Stimulated activated naive B cell treated with anti-CD40 and anti-IgM and Interleukin-4, amounts not matched to agents 10 μg/mL and 1 μg/mL and 100 μg/mL, for 72 hours (primary cell): ENCODE measurements around the gene CALML5.

ENCODE experiments used
- ATAC-seq, 2 donors: fragments of 150-1000 bp; cut with Tn5 transposase; replicated peaks; 2 replicates each; pipeline ENCODE4 v1.10.0; 2021; ENCODE audit warnings: moderate library complexity in 1 of 2
- DNase-seq: peaks from one replicate; pipeline ENCODE4 v3.0.0; 2021
- H3K27ac Mint-ChIP-seq: one replicate; pipeline ENCODE4 v1.8.0; 2022; ENCODE audit warnings: mild to moderate bottlenecking, mixed read lengths
- H3K27me3 Mint-ChIP-seq, 2 donors: one replicate each; pipeline ENCODE4 v1.8.0; 2022; ENCODE audit warnings: mixed read lengths in 2 of 2
- H3K36me3 Mint-ChIP-seq, 2 donors: one replicate each; pipeline ENCODE4 v1.8.0; 2022; ENCODE audit warnings: mixed read lengths in 2 of 2, mild to moderate bottlenecking in 1 of 2
- H3K4me1 Mint-ChIP-seq, 2 donors: one replicate each; pipeline ENCODE4 v1.8.0; 2022; ENCODE audit warnings: mixed read lengths in 2 of 2, mild to moderate bottlenecking in 1 of 2
- H3K4me3 Mint-ChIP-seq, 2 donors: one replicate each; pipeline ENCODE4 v1.8.0; 2022; ENCODE audit warnings: mild to moderate bottlenecking in 2 of 2, mixed read lengths in 2 of 2, moderate library complexity in 1 of 2
- H3K9me3 Mint-ChIP-seq, 2 donors: one replicate each; pipeline ENCODE4 v1.8.0; 2022; ENCODE audit warnings: mixed read lengths in 2 of 2, mild to moderate bottlenecking in 1 of 2

The CALML5 gene

DNA sequence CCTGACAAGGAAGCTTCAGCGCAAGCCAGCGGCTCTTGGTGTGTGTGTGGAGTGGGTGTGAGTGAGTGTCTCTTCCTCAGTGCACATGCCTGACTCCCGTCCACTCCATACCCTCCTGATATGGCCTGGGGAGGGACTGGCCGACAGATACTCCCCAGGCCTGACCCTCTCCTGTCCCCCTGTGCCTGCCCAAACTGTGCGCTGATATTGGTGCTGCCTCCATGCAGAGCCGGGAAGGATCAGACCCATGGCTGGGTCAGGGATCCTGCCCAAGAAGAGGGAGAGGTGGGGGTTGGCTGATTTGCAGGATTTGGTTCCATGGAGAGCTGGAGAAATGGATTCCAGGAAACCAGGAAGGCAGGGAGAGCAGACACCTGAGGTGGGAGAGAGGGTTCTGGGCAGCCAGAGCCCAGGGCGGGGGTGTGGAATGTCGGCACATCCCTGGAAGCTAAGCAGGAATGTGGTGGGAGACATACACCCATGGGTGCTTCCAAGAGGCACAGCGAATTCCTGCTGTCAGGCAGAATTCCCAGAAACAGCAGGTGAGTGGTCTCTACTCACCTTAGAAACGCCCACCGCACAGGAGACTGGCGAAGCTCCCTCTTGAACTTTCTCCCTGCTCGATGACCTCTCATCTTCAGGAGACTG lies 6.3 kb downstream of the CALML5 start:
- peaks cover 4 to 8% of the 10 kb centered on the region in 2 donors for H3K9me3 Mint-ChIP-seq
- H3K27ac Mint-ChIP-seq: no peak overlapping the region
- no peak overlapping the region for H3K4me3 Mint-ChIP-seq
- DNase-seq (no peak), ATAC-seq (no peak)
- H3K27me3 Mint-ChIP-seq: peaks cover 0 to 4% of the 10 kb centered on the region in 2 donors
- H3K4me1 Mint-ChIP-seq: peaks cover 14 to 26% of the 10 kb centered on the region in 2 donors
- H3K36me3 Mint-ChIP-seq: peaks cover 2 to 4% of the 10 kb centered on the region in 2 donors

- Mint-ChIP-seq H3K4me3 (no peak overlapping the region), H3K27me3 (peaks cover 0 to 7% of the 10 kb centered on the region in 2 donors), H3K4me1 (peaks cover 14 to 26% of the 10 kb centered on the region in 2 donors), H3K36me3 (peaks cover 2 to 4% of the 10 kb centered on the region in 2 donors), H3K9me3 (peaks cover 4 to 8% of the 10 kb centered on the region in 2 donors), H3K27ac (no peak overlapping the region)
- ATAC-seq: no peak
- DNase-seq: no peak
Observed at GRCh38 chr10:5492322-5492855, 7.0 kb downstream of the CALML5 start.

GRCh38 chr10:5491477-5491876 lies 7.9 kb downstream of the CALML5 start:
- H3K27ac Mint-ChIP-seq: no peak overlapping the region
- H3K36me3 Mint-ChIP-seq: peaks cover 2 to 4% of the 10 kb centered on the region in 2 donors
- DNase-seq (no peak), ATAC-seq (no peak)
- peaks cover 14 to 26% of the 10 kb centered on the region in 2 donors for H3K4me1 Mint-ChIP-seq
- peaks cover 0 to 11% of the 10 kb centered on the region in 2 donors for H3K27me3 Mint-ChIP-seq
- H3K9me3 Mint-ChIP-seq: peaks cover 4 to 8% of the 10 kb centered on the region in 2 donors
- peak overlapping the region in 1 of 2 donors; percentile 43 for H3K4me3 Mint-ChIP-seq

- Mint-ChIP-seq H3K27me3 (peaks cover 0 to 15% of the 10 kb centered on the region in 2 donors), H3K9me3 (peaks cover 4 to 8% of the 10 kb centered on the region in 2 donors), H3K4me3 (peak overlapping the region in 1 of 2 donors; percentile 43), H3K27ac (no peak overlapping the region), H3K36me3 (peaks cover 2 to 4% of the 10 kb centered on the region in 2 donors), H3K4me1 (peaks cover 14 to 26% of the 10 kb centered on the region in 2 donors)
- ATAC-seq: peak; percentile 84 to 90
- no peak for DNase-seq
Observed at GRCh38 chr10:5490698-5491464, 8.5 kb downstream of the CALML5 start.

GRCh38 chr10:5490032-5490431 lies 9.3 kb downstream of the CALML5 start:
- ATAC-seq (peak in 1 of 2 donors; percentile 51), DNase-seq (no peak)
- Mint-ChIP-seq H3K4me1 (peaks cover 14 to 26% of the 10 kb centered on the region in 2 donors), H3K27me3 (peaks cover 0 to 15% of the 10 kb centered on the region in 2 donors), H3K4me3 (no peak overlapping the region), H3K27ac (no peak overlapping the region), H3K36me3 (peaks cover 2 to 4% of the 10 kb centered on the region in 2 donors), H3K9me3 (peaks cover 4 to 8% of the 10 kb centered on the region in 2 donors)

DNA sequence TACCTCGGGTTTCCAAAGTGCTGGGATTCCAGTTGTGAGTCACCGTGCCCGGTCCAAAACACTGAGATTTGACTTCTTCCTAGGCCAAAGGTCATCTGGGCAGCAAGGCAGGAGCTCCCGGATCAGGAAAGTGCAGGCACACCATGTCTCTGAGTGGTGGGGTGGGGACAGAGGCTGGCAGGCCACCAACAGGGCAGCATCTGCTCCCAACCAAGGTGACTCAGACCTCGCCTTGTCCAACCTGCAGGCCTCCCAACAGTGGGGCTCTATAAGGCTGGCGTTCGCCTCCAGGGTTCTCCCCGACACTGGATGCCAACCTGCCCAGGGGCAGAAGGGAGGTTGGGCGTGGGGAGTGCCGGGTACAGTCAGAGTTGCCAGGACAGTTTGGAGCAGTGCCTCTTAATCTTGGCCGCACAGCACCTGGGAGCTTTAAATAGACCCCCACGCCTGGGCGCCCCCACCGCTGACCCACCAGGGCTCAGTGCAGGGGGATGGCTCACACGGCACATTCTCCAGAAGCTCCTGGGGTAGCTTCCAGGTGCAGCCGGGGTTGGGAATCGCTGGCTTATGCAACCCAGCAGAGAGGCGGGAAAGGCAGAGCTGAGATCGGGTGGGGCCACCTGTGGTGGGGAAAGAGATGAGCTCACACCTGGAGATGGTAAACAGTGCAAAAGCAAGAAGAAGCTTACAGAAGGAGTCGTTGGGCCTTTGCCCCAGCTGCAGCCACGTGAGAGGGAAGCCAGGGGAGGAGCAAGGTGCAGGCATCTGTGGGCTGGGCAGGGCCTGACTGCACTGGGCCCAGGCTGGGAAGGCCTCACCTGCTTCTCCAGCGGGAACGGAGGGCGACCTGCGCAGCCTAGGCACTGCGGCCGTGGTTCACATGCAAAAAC lies 10.9 kb downstream of the CALML5 start:
- Mint-ChIP-seq H3K4me1 (peaks cover 14 to 26% of the 10 kb centered on the region in 2 donors), H3K27ac (no peak overlapping the region), H3K27me3 (peaks cover 0 to 15% of the 10 kb centered on the region in 2 donors), H3K9me3 (peaks cover 4 to 8% of the 10 kb centered on the region in 2 donors), H3K36me3 (peaks cover 2 to 4% of the 10 kb centered on the region in 2 donors), H3K4me3 (no peak overlapping the region)
- no peak for DNase-seq
- no peak for ATAC-seq

DNA sequence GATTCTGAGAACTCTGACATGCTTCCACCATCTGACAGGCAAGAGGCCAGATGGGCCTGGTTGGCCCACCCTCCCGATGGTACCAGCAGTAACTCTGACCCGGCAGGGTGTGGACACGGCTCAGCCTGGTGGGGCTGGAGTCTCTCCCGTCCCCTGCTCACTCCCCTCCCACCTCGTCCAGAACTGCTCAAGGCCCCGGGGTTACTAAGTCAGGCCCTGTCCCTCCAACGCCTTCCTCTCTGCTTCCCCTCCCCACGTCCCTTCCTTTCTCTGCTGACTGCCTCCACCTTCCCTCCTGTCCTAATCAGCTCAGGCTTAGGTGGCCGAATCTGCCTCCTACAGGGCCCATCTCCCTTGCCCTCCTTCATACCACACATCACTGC lies 12.5 kb downstream of the CALML5 start:
- no peak overlapping the region for H3K27ac Mint-ChIP-seq
- H3K9me3 Mint-ChIP-seq: no peaks in the 10 kb centered on the region
- no peak for ATAC-seq

DNA sequence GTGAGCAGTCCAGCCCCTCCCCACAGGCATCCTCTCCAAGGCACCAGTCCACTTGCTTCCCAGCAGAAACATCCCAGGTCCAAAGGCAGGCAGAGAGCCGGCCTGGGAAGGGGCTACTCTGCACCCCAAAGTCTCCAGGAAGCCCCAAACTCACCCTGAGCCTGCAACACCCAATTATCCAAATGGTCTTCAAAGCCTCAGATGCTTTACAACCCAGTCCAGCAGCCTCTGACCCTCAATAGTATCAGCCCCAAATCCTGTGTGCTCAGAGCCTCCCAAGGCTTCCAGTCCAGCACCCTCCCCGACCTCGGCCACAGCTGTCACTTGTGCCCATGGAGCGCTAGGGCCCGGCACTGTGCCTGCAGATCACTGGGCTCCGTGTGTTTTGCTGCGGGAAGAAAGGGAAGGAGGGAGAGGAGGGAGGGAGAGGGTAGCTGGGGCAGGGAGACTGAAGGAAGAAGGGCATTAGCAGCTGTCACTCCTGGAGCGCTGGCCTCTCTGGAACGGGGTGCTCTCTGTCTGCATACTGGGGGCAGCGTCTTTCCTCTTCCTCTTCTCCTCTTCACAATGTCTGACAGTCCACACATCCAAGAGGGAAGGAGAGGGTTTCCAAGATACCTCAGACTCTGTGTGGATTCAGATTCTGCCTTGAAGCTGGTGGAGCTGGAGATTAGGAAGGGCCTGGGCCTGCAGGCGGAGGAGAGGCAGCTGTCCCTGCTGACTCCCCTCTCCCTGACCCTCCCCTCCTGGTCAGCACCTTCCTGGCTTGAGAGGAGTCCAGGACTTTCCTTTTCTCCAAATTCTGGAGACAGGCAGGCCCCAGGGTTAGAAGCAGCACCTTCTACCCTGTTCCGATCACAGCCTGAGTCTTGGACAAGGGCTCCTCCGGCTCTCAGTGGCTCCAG lies 13.2 kb downstream of the CALML5 start:
- Mint-ChIP-seq H3K9me3 (no peaks in the 10 kb centered on the region), H3K4me1 (peaks cover 8 to 20% of the 10 kb centered on the region in 2 donors), H3K27ac (no peak overlapping the region), H3K4me3 (no peak overlapping the region), H3K27me3 (peaks cover 0 to 19% of the 10 kb centered on the region in 2 donors), H3K36me3 (no peaks in the 10 kb centered on the region)
- no peak for DNase-seq
- no peak for ATAC-seq

More for the DNA sequence above, 12.5 kb downstream of the CALML5 start:
- Mint-ChIP-seq H3K36me3 (no peaks in the 10 kb centered on the region), H3K4me3 (no peak overlapping the region), H3K27me3 (peaks cover 0 to 19% of the 10 kb centered on the region in 2 donors), H3K4me1 (peaks cover 14 to 26% of the 10 kb centered on the region in 2 donors)
- DNase-seq: no peak

GRCh38 chr10:5485290-5485689 lies 14.1 kb downstream of the CALML5 start:
- ATAC-seq (no peak), DNase-seq (no peak)
- H3K9me3 Mint-ChIP-seq: no peaks in the 10 kb centered on the region
- H3K4me3 Mint-ChIP-seq: no peak overlapping the region
- peaks cover 0 to 19% of the 10 kb centered on the region in 2 donors for H3K27me3 Mint-ChIP-seq
- H3K36me3 Mint-ChIP-seq: no peaks in the 10 kb centered on the region
- H3K27ac Mint-ChIP-seq: no peak overlapping the region
- peaks cover 4 to 14% of the 10 kb centered on the region in 2 donors for H3K4me1 Mint-ChIP-seq

DNA sequence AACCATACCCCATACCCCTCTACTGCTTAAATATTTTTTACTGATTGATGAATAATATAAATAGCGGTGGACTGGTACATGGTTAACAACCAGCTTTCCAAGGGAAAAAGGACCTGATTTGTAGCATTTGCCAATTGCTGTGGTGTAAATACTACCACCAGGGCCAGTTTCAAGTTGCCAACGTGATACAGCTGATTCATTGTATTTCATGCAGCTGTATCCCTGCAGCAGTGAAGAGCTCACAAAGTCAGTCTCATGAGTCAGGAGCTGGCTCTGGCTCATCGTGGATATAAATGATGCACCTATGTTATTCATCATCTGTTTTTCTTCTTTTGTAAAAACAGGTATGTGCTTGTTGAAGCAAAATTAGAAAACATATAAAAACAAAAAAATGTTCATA lies 15.2 kb downstream of the CALML5 start:
- H3K27me3 Mint-ChIP-seq: peaks cover 0 to 19% of the 10 kb centered on the region in 2 donors

GRCh38 chr10:5482016-5482415 lies 17.4 kb downstream of the CALML5 start:
- Mint-ChIP-seq H3K36me3 (no peaks in the 10 kb centered on the region), H3K27ac (no peak overlapping the region), H3K4me3 (no peak overlapping the region), H3K4me1 (peaks cover 10 to 16% of the 10 kb centered on the region in 2 donors), H3K27me3 (peaks cover 0 to 10% of the 10 kb centered on the region in 2 donors), H3K9me3 (no peaks in the 10 kb centered on the region)
- ATAC-seq: no peak
- no peak for DNase-seq

More for the DNA sequence above, 15.2 kb downstream of the CALML5 start:
- H3K36me3 Mint-ChIP-seq: no peaks in the 10 kb centered on the region
- DNase-seq (no peak), ATAC-seq (no peak)
- no peaks in the 10 kb centered on the region for H3K9me3 Mint-ChIP-seq
- no peak overlapping the region for H3K27ac Mint-ChIP-seq
- no peak overlapping the region for H3K4me3 Mint-ChIP-seq
- H3K4me1 Mint-ChIP-seq: peaks cover 10 to 19% of the 10 kb centered on the region in 2 donors

- H3K27ac Mint-ChIP-seq: peak overlapping the region; percentile 25
- DNase-seq: no peak
- peaks cover 0 to 6% of the 10 kb centered on the region in 2 donors for H3K27me3 Mint-ChIP-seq
- peaks cover 10 to 16% of the 10 kb centered on the region in 2 donors for H3K4me1 Mint-ChIP-seq
- no peak overlapping the region for H3K4me3 Mint-ChIP-seq
- ATAC-seq: no peak
- no peaks in the 10 kb centered on the region for H3K9me3 Mint-ChIP-seq
- H3K36me3 Mint-ChIP-seq: no peaks in the 10 kb centered on the region
Observed at GRCh38 chr10:5481121-5481520, 18.2 kb downstream of the CALML5 start.
